ENCODE results near the gene RDH5. TPM values are rescaled to one million over a fixed set of nuclear protein-coding genes. Genes with fewer than 3 reads are reported as not detected.

Gene RDH5
- total RNA-seq, 1 experiment from 2014 or later, result 12.6 TPM

- Histone ChIP-seq H3K27me3 (ENCODE audit: insufficient read depth, low read depth) (peaks cover 57% of the 10 kb centered on the region), H3K4me3 (no peak overlapping the region), H3K4me1 (replicated peaks; ENCODE audit: insufficient read depth) (no peaks in the 10 kb centered on the region), H2AFZ (no peak overlapping the region), H3K4me2 (no peak overlapping the region), H3K9me3 (ENCODE audit: insufficient read depth, low read depth) (no peaks in the 10 kb centered on the region), H3F3A (ENCODE audit: insufficient read depth, low read depth) (no peaks in the 10 kb centered on the region), H3K36me3 (ENCODE audit: low read depth) (no peaks in the 10 kb centered on the region), H3K9me2 (ENCODE audit: insufficient read depth) (no peaks in the 10 kb centered on the region), H3K27ac (no peak overlapping the region), H3K79me2 (ENCODE audit: low read depth) (no peaks in the 10 kb centered on the region), H4K20me1 (ENCODE audit: insufficient read depth) (no peaks in the 10 kb centered on the region)
- no peak for TF ChIP-seq EZH2 (IDR thresholded peaks at IDR 0.05; ENCODE audit: low read depth)
- BruUV-seq (replicated peaks), result no TSS peak
- POLR2A ChIA-PET (ENCODE audit: unreplicated experiment), result no interaction called here
- no peak for DNase-seq
- intact Hi-C loops (cut with micrococcal nuclease; ENCODE audit: unreplicated experiment), result no loop called here
- CTCF ChIA-PET, result no interaction called here
Observed at GRCh38 chr12:55703288-55703687, 16.9 kb upstream of the RDH5 start.

GRCh38 chr12:55703901-55704761 is 16.1 kb upstream of the RDH5 start:
- intact Hi-C loops (cut with micrococcal nuclease; ENCODE audit: unreplicated experiment), result no loop called here
- POLR2A ChIA-PET (ENCODE audit: unreplicated experiment), result no interaction called here

GRCh38 chr12:55704824-55705718 is 15.1 kb upstream of the RDH5 start:
- H3K9me2 ChIP-seq (ENCODE audit: insufficient read depth), result no peaks in the 10 kb centered on the region
- CTCF ChIA-PET, result no interaction called here
- no peaks in the 10 kb centered on the region for H3K36me3 ChIP-seq (ENCODE audit: low read depth)
- no peak overlapping the region for H2AFZ ChIP-seq
- no peaks in the 10 kb centered on the region for H3F3A ChIP-seq (ENCODE audit: insufficient read depth, low read depth)
- TF ChIP-seq CTCF (conservative IDR thresholded peaks at IDR 0.05) (no peak), EZH2 (IDR thresholded peaks at IDR 0.05; ENCODE audit: low read depth) (no peak)
- no peak overlapping the region for H3K4me3 ChIP-seq
- H3K4me1 ChIP-seq (replicated peaks; ENCODE audit: insufficient read depth), result no peaks in the 10 kb centered on the region
- no TSS peak for BruUV-seq (replicated peaks)
- no peak for DNase-seq
- H4K20me1 ChIP-seq (ENCODE audit: insufficient read depth), result no peaks in the 10 kb centered on the region
- H3K27me3 ChIP-seq (ENCODE audit: insufficient read depth, low read depth), result peaks cover 60% of the 10 kb centered on the region
- POLR2A ChIA-PET (ENCODE audit: unreplicated experiment), result no interaction called here
- intact Hi-C loops (cut with micrococcal nuclease; ENCODE audit: unreplicated experiment), result no loop called here
- no peaks in the 10 kb centered on the region for H3K9me3 ChIP-seq (ENCODE audit: insufficient read depth, low read depth)
- H3K27ac ChIP-seq, result no peak overlapping the region
- H3K4me2 ChIP-seq, result no peak overlapping the region
- H3K79me2 ChIP-seq (ENCODE audit: low read depth), result no peaks in the 10 kb centered on the region

More at GRCh38 chr12:55703901-55704761, 16.1 kb upstream of the RDH5 start:
- H3K27ac ChIP-seq, result no peak overlapping the region
- H2AFZ ChIP-seq, result no peak overlapping the region
- H3K4me1 ChIP-seq (replicated peaks; ENCODE audit: insufficient read depth), result no peaks in the 10 kb centered on the region
- H3K27me3 ChIP-seq (ENCODE audit: insufficient read depth, low read depth), result peaks cover 59% of the 10 kb centered on the region
- TF ChIP-seq EZH2 (IDR thresholded peaks at IDR 0.05; ENCODE audit: low read depth), result no peak
- no peak for TF ChIP-seq CTCF (conservative IDR thresholded peaks at IDR 0.05)
- H3K9me3 ChIP-seq (ENCODE audit: insufficient read depth, low read depth), result no peaks in the 10 kb centered on the region
- H3K4me3 ChIP-seq, result no peak overlapping the region
- CTCF ChIA-PET, result no interaction called here
- no peak for DNase-seq
- H3K9me2 ChIP-seq (ENCODE audit: insufficient read depth), result no peaks in the 10 kb centered on the region
- no TSS peak for BruUV-seq (replicated peaks)
- no peaks in the 10 kb centered on the region for H3K36me3 ChIP-seq (ENCODE audit: low read depth)
- no peaks in the 10 kb centered on the region for H3K79me2 ChIP-seq (ENCODE audit: low read depth)
- H3F3A ChIP-seq (ENCODE audit: insufficient read depth, low read depth), result no peaks in the 10 kb centered on the region
- no peak overlapping the region for H3K4me2 ChIP-seq
- H4K20me1 ChIP-seq (ENCODE audit: insufficient read depth), result no peaks in the 10 kb centered on the region
